Measurements from ENCODE around the gene SHISA7.

GRCh38 chr19:55460670-55461258 is 17.7 kb upstream of the SHISA7 start:
- TF ChIP-seq REST (IDR thresholded peaks at IDR 0.05; ENCODE audit: insufficient replicate concordance, low read depth) (no peak), POLR2AphosphoS5 (IDR thresholded peaks at IDR 0.05; ENCODE audit: low read depth) (no peak)
